WI38 (cell line): Measurements from ENCODE around the gene SYNJ2.

Source experiments
- H3K4me3 ChIP-seq: 2 replicates; pipeline ENCODE4 v1.5.1; 2011; ENCODE audit warnings: low read depth, mild to moderate bottlenecking, control low read depth, low read length
- CTCF ChIP-seq: IDR thresholded peaks from 2 replicates; pipeline ENCODE4 v1.5.1; 2012; ENCODE audit warnings: low read depth, mild to moderate bottlenecking, control low read depth, low read length

Gene SYNJ2

GRCh38 chr6:158040804-158041347, 59.2 kb downstream of the SYNJ2 start:
- H3K4me3 ChIP-seq = peak overlapping the region; percentile 37
- TF ChIP-seq CTCF = no peak

- no peak for TF ChIP-seq CTCF
- H3K4me3 ChIP-seq = no peak overlapping the region
These were observed 59.7 kb downstream of the SYNJ2 start for GRCh38 chr6:158041370-158041769.

- TF ChIP-seq CTCF = no peak
- H3K4me3 ChIP-seq = no peak overlapping the region
These were observed 60.1 kb downstream of the SYNJ2 start for GRCh38 chr6:158041788-158042187.

GRCh38 chr6:158042245-158042798, 60.7 kb downstream of the SYNJ2 start:
- no peak overlapping the region for H3K4me3 ChIP-seq
- no peak for TF ChIP-seq CTCF

GRCh38 chr6:158043008-158043407, 61.3 kb downstream of the SYNJ2 start:
- no peak overlapping the region for H3K4me3 ChIP-seq
- TF ChIP-seq CTCF = no peak

GRCh38 chr6:158043586-158044524, 62.2 kb downstream of the SYNJ2 start:
- no peak for TF ChIP-seq CTCF

GRCh38 chr6:158044525-158044888, 62.8 kb downstream of the SYNJ2 start:
- H3K4me3 ChIP-seq = no peak overlapping the region
- TF ChIP-seq CTCF = no peak

More at GRCh38 chr6:158043586-158044524, 62.2 kb downstream of the SYNJ2 start:
- no peak overlapping the region for H3K4me3 ChIP-seq
